Stimulated activated CD8-positive, alpha-beta memory T cell treated with anti-CD3 and anti-CD28 coated beads, Interleukin-7, amount 100 ng/mL, for 48 hours (primary cell): ENCODE measurements around the gene CLCN4.

Experiments
- DNase-seq, 2 donors: peaks; one replicate each; pipeline ENCODE4 v3.0.0-alpha.2; 2020; ENCODE audit warnings: low read depth in 1 of 2; ENCODE audit errors: extremely low read depth in 1 of 2

The CLCN4 gene

DNA sequence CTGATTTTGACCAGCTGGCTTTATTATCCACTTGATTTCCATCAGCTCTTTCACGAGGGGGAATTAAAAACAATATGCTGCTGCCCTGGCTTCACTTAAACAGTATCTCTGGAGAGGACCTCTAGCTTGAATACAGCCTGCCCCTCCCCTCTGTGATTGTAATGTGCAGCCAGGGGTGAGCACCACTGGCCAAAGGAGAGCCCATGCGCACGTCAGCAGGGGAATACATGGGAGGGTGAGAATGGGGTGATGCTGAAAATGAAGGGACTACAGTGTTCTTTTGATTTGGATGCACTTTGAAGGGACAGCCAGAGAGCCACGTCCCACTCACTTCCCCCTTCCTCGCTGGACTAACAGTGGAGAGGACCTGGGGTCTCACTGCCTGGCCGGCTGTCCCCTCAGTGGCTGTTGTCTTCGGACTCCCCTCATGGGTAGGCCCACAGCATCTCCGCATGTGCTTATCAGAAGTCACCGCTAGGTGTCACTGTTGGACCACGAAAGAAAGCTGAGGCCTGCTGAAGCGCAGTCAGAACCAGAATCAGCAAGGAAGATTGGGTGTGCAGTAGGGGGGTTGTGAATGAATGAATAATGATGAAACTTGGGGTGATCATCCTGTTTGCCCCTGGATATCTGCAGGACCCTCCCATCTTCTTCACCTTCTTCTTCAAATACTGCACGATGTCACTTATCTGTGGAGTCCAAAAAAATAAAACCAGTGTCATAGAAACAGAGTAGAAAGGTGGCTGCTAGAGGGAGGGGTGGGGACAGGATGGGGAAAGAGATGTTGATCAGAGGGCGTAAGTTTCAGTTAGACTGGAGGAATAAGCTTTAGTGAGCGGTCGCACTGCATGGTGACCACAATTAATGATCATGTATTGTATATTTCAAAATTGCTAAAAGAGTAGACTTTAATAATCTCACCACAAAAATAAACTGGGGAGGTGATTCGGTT is 32.8 kb downstream of the CLCN4 start:
- peak; percentile 21 to 25 for DNase-seq

DNA sequence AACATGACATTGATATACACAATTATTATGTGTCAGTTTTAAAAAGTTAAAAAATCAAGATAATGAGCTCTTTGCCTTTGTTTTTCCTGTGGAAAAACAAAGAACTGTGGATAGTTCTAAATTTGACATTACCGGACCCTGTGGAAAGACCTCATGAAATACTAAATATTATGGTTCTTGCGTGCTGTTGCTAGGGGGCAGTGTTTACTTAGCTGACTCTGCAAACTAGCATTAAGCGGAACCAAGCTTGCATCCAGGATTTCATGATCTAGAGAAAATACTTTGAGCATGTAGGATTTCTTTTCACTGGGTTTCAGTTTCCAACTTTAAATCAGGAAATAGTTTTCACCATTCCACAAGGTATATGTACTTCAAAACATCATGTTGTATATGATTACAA is 33.6 kb downstream of the CLCN4 start:
- no peak for DNase-seq

DNA sequence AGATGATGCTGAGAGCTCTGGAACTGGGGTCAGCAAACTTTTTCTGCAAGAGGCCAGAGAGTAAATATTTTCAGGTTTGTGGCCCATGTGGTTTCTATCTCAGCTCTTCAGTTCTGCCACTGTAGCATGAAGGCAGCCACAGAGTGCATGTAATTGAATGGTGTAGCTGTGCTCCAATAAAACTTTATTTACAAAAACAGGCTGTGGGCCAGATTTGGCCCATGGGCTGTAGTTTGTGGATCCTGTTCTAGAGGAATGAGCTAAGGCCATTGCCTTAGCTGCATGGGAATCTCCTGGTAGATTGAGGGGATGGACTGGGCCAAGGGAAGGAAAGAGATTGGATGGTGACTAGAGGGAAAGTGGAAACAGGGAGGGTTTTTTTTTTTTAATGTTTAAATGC is 36.8 kb downstream of the CLCN4 start:
- DNase-seq: no peak

DNA sequence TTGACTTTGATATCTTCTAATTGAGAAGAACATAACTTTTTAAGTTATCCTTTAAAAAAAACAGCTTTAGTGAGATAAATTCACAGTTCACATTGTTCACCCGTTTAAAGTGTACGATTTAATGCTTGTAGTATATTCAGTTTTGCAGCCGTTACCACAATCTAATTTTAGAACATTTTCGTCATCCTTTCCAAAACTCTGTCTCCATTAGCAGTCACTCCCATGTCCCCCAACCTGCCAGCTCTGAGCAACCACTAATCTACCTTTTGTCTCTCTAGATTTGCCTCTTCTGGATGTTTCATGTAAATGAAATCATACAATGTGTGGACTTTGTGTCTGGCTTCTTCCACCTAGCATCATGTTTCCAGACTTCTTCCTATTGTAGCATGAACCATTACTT is 38.6 kb downstream of the CLCN4 start:
- DNase-seq: no peak

DNA sequence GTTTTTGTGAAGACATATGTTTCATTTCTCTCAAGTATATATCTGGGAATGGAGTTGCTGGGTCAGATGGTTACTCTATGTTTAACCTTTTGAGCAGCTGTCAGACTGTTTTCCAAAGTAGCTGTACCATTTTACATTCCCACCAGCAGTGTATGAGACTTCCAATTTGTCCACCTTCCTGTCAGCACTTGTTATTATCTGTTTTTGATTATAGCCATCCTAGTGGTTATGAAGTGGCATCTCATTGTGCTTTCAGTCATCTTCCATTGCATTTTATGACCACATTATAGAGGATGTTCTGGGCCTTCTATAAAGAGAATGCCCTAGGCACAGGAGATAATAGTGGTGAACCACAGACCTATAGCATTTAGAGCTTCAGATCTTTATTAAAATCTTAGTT is 39.2 kb downstream of the CLCN4 start:
- no peak for DNase-seq

DNA sequence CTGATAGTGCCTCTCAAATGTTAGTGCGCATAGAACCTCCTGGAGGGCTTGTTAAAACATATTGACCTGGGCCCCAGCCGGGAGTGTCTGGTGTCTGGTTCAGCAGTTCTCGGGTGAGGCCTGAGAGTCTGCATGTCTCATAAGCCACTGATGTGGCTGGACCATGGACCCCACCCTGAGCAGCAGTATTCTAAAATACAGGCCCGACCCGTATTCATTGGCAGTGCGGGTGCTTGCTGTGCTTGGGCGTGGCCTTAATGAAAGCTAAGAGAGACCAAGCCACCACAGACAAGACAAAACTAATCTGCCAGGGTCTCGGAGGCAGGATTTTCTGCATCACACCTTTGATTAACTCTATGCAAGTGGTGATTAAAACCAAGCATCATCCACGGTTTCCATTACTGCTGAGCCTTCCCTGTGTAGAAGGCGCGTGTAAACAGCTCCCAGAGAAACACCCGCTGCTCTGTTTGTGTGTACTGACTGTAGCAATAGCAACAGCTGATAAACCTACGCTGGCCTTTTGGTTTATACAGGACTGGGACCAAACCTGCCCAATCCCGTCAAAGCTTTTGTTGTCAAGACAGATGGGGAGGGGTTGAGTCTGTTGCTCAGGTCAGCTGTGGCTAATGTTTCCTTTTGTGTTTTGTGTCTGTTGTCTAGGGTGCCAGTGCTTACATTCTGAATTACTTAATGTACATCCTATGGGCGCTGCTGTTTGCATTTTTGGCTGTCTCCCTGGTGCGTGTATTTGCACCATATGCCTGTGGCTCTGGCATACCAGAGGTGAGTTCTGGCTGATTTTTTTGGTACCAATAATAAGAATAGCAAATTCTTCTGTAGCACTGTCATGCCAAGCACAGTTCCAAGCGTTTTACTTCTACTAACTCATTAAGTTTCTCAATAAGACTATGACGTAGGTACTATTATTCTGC is 40.8 kb downstream of the CLCN4 start:
- DNase-seq: no peak

DNA sequence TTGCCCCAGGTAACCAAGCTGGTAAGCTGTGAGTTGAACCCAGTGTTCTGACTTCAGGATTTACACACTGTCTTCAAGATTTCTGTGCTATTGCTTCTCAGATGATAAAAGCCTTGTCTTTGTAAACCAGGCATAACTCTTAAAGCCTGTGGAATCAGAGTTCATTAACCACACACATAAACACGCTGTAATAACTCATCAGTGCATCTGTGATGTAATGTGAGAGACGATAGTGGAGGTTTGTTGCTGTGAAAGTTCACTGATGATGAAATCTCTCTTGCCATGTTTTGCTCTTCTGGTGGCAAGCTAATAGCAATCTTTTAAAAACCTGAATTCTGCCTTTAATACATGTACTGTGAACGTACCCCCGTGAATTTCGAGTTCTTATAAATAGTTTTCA is 41.5 kb downstream of the CLCN4 start:
- no peak for DNase-seq

DNA sequence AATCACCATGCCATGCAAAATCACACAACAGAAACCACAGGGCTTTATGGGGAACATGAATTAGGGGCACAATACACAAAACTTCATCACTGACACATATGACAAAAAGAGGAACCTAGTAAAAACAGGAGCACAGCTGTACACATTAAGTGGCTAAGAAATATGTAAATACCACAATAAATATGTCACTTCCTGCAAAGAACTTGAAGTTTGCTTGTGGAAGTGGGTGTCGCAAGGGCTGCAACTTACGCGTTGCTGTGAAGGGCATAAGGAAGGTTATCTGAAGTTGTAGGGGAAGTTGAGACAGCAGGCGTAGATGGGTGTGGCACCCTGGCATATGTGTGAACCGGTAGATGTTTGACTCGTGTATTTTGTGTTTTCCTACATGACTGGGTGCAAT is 42.4 kb downstream of the CLCN4 start:
- DNase-seq: no peak

DNA sequence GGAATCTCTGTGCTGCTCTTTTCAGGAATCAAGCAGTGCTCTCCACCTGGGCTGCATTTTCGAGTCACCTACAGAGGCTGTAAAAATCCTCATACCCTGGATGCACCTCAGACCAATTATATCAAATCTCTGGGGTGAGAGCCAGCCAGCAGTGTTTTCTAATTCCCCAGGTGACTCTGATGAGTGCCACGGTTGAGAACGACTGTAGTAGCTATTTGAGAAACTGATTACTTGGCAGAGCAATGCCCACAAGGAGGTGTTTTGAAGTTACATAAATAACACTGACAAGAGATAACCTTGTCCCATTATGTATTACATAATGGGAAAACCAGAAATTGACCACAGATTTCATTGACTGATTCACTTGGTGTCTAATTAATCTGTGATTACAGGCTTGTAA is 46.8 kb downstream of the CLCN4 start:
- no peak for DNase-seq

DNA sequence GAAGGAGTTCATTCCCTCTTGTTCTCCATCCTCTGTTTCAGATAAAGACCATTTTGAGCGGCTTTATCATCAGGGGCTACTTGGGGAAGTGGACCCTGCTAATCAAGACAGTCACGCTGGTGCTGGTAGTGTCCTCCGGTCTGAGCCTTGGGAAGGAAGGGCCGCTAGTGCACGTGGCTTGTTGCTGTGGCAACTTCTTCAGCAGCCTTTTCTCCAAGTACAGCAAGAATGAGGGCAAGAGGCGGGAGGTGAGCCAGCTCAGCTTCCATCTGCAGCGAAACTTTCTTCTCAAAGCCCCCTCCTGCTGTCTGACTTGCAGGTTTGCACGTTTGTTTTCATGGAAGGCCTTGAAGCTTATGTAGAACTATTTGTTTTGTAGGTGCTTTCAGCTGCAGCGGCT is 49.5 kb downstream of the CLCN4 start:
- DNase-seq: no peak

DNA sequence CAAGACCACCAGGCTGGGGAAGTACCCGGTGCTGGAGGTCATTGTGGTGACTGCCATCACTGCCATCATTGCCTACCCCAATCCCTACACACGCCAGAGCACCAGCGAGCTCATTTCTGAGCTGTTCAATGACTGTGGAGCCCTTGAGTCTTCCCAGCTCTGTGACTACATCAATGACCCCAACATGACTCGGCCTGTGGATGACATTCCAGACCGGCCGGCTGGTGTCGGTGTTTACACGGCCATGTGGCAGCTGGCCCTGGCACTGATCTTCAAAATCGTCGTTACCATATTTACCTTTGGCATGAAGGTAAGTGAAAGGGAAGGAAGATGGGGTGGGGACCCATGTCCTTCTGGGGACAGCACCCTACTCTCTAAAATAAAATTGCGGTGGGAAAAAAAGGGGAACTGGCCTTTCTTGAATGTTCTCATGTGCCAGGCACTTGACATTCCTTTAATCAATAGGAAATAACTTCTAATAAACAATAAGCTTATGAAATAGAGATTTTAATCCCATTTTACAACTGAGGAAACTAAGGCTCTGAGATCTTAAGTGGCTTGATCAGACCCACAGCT is 51.6 kb downstream of the CLCN4 start:
- no peak for DNase-seq

DNA sequence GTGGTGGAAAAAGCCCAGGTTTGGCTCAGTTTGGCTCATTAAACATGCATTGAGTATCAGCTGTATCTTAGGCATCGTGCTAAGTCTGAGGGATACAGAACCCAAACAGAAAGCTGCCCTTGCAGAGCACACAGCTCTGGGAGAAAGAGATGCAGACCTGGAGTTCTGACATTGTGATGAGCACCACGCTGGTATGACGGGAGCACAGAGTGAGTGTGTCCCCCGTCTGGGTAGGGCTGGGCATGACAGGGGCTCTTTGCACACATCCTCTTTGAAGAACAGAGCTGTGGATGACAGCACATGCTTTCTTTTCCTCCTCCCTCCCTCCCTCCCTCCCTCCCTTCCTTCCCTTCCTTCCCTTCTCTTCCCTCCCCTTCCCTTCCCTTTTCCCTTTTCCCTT is 52.2 kb downstream of the CLCN4 start:
- DNase-seq: no peak

DNA sequence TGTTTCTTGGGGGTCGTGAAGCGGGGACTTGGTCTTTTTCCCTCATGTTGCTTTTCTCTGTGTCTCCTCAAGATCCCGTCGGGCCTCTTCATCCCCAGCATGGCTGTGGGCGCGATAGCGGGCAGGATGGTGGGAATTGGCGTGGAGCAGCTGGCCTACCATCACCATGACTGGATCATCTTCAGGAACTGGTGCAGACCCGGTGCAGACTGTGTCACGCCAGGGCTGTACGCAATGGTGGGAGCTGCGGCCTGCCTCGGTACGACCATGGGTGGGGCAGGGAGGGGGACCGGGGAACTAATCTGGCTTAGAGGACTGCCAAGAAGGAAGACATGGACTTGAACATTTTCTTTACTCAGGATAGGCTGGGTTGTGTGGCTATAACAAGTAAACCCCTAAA is 55.6 kb downstream of the CLCN4 start:
- DNase-seq: no peak

DNA sequence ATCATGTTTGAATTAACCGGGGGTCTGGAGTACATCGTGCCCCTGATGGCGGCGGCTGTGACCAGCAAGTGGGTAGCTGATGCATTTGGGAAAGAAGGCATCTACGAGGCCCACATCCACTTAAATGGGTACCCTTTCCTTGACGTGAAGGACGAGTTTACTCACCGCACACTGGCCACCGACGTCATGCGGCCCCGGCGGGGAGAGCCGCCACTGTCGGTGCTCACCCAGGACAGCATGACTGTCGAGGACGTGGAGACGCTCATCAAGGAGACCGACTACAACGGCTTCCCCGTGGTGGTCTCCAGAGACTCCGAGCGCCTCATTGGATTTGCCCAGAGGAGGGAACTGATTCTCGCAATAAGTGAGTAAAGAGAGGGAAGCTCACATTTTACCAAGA is 56.9 kb downstream of the CLCN4 start:
- DNase-seq: no peak

DNA sequence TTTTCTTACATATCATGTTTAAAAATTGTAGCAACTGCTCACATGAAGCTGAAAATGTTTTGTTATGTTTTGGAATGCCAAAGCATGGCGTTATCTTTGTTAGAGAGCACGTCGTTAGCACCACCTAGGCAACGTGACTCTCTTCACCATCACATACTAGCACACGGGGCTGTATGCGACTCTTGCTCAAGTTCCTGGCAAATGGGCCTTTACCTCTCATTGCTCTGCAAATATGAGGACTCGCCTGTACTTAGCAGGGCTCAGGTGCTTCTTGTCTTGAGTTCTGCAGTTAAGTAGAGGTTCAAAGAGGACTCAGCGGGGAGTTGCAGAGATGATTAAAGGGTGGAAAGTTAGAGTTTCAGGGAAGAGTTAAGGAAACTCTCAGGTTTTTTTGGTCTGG is 59.4 kb downstream of the CLCN4 start:
- no peak for DNase-seq

DNA sequence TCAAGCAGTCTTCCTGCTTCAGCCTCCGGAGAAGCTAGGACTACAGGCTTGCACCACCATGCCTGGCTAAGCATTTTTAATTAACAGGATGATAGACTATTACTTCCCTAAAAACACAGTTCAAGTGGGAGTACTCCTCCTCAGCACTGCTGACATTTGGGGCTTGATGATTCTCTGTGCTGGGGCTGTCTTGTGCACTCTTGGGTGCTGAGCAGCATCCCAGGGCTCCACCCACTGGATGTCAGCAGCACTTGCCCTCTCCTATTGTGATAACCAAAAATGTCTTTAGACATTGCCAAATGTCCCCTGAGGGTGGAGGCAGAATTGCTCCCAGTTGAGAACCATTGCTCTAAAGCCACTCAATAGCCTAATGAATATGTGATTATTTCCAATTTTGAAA is 60.4 kb downstream of the CLCN4 start:
- DNase-seq: no peak

DNA sequence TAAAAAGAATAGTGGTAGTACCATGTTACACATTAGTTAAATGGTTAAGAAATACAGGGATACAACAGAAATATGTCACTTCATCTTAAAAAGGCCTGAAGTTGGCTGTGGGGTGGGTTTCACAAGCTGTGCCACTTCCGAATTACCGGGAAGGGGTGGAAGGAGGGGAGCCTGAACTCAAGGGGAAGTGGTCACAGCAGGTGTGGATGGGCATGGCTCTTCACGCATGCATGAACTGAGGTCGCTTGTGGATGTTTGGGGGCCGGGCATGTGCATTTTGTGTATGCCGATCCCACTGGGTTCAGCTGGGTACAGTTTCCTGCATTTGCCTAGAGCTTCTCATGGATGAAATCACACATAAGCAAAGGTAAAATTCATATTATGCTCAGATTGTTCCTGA is 64.9 kb downstream of the CLCN4 start:
- DNase-seq: no peak

DNA sequence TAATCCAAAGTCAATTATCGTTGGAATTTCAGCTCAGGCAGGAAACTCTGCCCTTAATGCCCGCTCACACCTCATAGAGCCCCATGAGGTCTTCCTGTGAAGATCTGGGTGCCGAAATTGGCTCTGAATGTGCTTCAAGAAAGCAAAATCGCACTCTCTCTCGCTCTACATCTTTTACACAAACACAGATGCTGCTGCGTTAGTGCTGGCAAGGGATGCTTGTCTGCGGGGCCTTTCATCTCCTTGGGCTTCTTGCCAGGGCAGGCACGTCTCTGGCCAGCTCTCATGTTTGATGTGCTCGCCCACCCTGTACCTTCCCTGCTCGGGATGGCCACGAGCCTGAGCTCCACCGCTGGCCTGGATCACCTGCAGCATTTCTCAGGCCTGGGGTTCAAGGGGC is 66.5 kb downstream of the CLCN4 start:
- DNase-seq: no peak

DNA sequence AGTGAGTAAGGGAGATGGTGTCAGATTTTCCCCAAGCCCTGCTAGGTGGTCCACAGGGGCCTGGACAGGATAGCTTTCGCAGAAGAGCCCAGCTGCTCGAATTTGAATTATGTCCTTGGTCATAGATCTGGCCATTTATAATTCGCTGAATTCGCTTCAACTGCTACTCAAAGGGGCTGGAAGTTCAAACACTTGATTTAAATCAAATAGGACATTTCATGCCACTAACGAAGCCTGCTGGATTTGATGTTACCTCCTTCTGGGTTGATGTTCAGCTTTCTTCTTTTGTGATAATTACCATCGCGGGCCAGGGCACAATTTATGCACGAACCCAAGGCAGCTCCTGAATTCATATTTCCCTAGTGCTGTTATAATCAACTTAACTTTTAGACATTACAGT is 67.0 kb downstream of the CLCN4 start:
- DNase-seq: no peak

DNA sequence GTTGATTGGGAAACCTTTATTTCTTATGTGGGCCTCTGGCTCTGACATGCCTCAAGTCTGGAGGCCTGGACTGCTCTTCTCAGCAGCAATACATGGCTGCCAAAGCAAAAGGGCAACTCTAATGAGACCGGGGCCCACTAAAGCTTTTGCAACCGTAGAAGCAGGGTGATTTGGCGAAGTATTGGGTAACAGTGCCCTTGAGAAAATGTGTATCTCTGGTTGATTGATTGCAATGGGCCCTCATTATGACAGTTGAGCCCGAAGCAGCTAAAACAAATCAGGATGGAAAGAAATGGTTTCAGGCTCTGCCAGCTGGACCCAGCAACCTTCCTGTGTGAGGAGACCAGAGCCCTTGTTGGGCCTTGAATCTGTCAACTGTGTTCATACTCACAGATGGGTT is 73.4 kb downstream of the CLCN4 start:
- no peak for DNase-seq

DNA sequence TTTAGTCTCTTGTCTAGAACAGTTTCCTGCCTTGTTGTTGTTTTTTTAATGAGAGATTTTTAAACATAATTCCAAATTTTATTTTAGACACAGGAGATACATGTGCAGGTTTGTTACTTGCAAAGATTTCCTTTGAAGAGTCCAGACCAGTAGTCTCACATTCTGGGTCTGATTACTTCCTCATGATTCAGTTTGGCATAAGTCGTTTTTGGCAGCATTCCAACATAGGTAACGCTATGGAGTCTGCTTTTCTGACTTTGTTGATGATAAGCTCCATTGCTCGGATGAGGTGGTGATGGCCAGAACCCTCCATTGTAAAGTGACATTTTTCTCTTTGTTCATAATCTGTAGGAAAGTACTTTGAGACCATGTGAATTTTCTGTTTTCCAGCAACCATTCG is 74.7 kb downstream of the CLCN4 start:
- no peak for DNase-seq

DNA sequence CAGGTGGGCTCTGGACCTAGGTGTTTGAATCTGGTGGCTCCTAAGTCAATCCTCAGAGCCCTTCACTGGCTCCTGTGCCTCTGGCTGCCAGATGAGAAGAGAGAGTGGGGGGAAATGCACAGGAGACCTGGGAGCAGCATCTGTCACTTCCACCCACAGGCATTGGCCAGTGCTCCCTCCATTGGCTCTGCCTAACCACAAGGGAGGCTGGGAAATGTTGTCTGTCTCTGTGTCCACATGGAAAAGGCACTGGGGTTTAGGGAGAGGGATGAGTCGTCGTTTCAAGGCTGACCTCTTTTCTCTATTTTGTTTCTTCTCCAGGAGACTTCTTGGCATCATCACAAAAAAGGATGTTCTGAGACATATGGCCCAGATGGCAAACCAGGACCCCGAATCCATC is 76.4 kb downstream of the CLCN4 start:
- DNase-seq: no peak
